Thoracic aorta (tissue), 2 donors: ENCODE results near the gene PRRX2. TPM values are rescaled to one million over a fixed set of nuclear protein-coding genes. Genes with fewer than 3 reads are reported as not detected.

Experiments used
- ATAC-seq: fragments of 150-250 bp; one replicate; pipeline ENCODE4 v1.8.0; 2017; ENCODE audit warnings: low read depth; ENCODE audit not compliant: insufficient number of reproducible peaks, low FRiP score
- DNase-seq: peaks from one replicate; pipeline ENCODE4 v3.0.0-alpha.2; 2020; ENCODE audit warnings: low spot score
- H3K27ac ChIP-seq, 2 donors: fragments of 200-600 bp; sonication (generic); 1 replicate in 1 of 2; 2 replicates in 1 of 2; pipeline ENCODE4 v1.5.1; 2016; ENCODE audit warnings: mild to moderate bottlenecking in 2 of 2, moderate library complexity in 2 of 2
- H3K27me3 ChIP-seq: fragments of 200-600 bp; sonication (generic); replicated peaks from 2 replicates; pipeline ENCODE4 v1.6.0; 2016; ENCODE audit warnings: mild to moderate bottlenecking; ENCODE audit not compliant: insufficient read depth
- H3K36me3 ChIP-seq: fragments of 200-600 bp; sonication (generic); one replicate; pipeline ENCODE4 v1.5.1; 2016
- H3K4me1 ChIP-seq, 2 donors: fragments of 200-600 bp; sonication (generic); 1 replicate in 1 of 2; 2 replicates in 1 of 2; pipeline versions ENCODE4 v1.5.1 to v1.6.0; 2016; ENCODE audit warnings: low read depth in 2 of 2, mild to moderate bottlenecking in 1 of 2; ENCODE audit not compliant: control insufficient read depth in 1 of 2
- H3K4me3 ChIP-seq: fragments of 200-600 bp; sonication (generic); 2 replicates; pipeline ENCODE4 v1.5.1; 2016; ENCODE audit warnings: mild to moderate bottlenecking
- H3K9me3 ChIP-seq: fragments of 200-600 bp; sonication (generic); 2 replicates; pipeline ENCODE4 v1.5.1; 2016
- CTCF ChIP-seq: fragments of 200-600 bp; sonication (generic); IDR thresholded peaks from one replicate; pipeline ENCODE4 v1.5.1; 2019; ENCODE audit warnings: antibody characterized with exemption
- total RNA-seq, 2 donors: library from RNA; depleted of rRNA; stranded (reverse); fragments of >200 nt; gene quantifications; one replicate each; pipeline versions ENCODE4 v1.1.0 to v1.2.3, GENCODE V29; 2016

The PRRX2 gene
- total RNA-seq, 2 donors from 2014 or later: 42.0 to 66.1 TPM

GRCh38 chr9:129719135-129719534, 53.7 kb downstream of the PRRX2 start:
- ATAC-seq: no peak
- H3K4me3 ChIP-seq: no peak overlapping the region
- H3K36me3 ChIP-seq: peaks cover 13% of the 10 kb centered on the region
- no peaks in the 10 kb centered on the region for H3K27me3 ChIP-seq
- no peak for DNase-seq
- no peaks in the 10 kb centered on the region for H3K9me3 ChIP-seq
- peaks cover 24 to 43% of the 10 kb centered on the region in 2 donors for H3K4me1 ChIP-seq
- H3K27ac ChIP-seq: peak overlapping the region; percentile 20 to 57
- TF ChIP-seq CTCF: no peak

- ATAC-seq: no peak
- peak; percentile 28 for TF ChIP-seq CTCF
- Histone ChIP-seq H3K4me1 (peaks cover 18 to 43% of the 10 kb centered on the region in 2 donors), H3K9me3 (no peaks in the 10 kb centered on the region), H3K4me3 (no peak overlapping the region), H3K36me3 (peaks cover 13% of the 10 kb centered on the region), H3K27ac (no peak overlapping the region), H3K27me3 (no peaks in the 10 kb centered on the region)
- no peak for DNase-seq
Measured at GRCh38 chr9:129720181-129720864, 54.9 kb downstream of the PRRX2 start.

- H3K36me3 ChIP-seq: peaks cover 13% of the 10 kb centered on the region
- ATAC-seq: no peak
- no peak for TF ChIP-seq CTCF
- no peak overlapping the region for H3K4me3 ChIP-seq
- H3K9me3 ChIP-seq: no peaks in the 10 kb centered on the region
- peak overlapping the region in 1 of 2 donors; percentile 28 for H3K27ac ChIP-seq
- H3K27me3 ChIP-seq: no peaks in the 10 kb centered on the region
- DNase-seq: no peak
- H3K4me1 ChIP-seq: peaks cover 19 to 44% of the 10 kb centered on the region in 2 donors
Measured at GRCh38 chr9:129720865-129721545, 55.6 kb downstream of the PRRX2 start.

- Histone ChIP-seq H3K36me3 (peaks cover 13% of the 10 kb centered on the region), H3K4me1 (peaks cover 25 to 46% of the 10 kb centered on the region in 2 donors), H3K9me3 (no peaks in the 10 kb centered on the region), H3K4me3 (no peak overlapping the region), H3K27me3 (no peaks in the 10 kb centered on the region), H3K27ac (peak overlapping the region; percentile 28 to 83)
- TF ChIP-seq CTCF: no peak
- ATAC-seq (no peak), DNase-seq (no peak)
Measured at GRCh38 chr9:129722913-129723312, 57.5 kb downstream of the PRRX2 start.

- no peak for DNase-seq
- Histone ChIP-seq H3K36me3 (peaks cover 13% of the 10 kb centered on the region), H3K27ac (peak overlapping the region; percentile 80 to 83), H3K4me1 (peaks cover 25 to 41% of the 10 kb centered on the region in 2 donors), H3K27me3 (no peaks in the 10 kb centered on the region), H3K4me3 (peak overlapping the region; percentile 18), H3K9me3 (no peaks in the 10 kb centered on the region)
- no peak for ATAC-seq
- TF ChIP-seq CTCF: no peak
Measured at GRCh38 chr9:129724456-129725190, 59.2 kb downstream of the PRRX2 start.
